HEK293 (cell line): ENCODE measurements around the gene MRPS27.

ENCODE experiments used
- CTCF ChIA-PET: fragments of 350-600 bp; formaldehyde crosslinking; extraction: SDS; loops from one replicate; lab custom pipeline; 2021; ENCODE audit warnings: antibody characterized with exemption; lab: Yijun Ruan, JAX
- POLR2A ChIA-PET: fragments of 300-600 bp; formaldehyde crosslinking; extraction: SDS; loops from one replicate; lab custom pipeline; 2020; ENCODE audit warnings: antibody characterized with exemption, inconsistent platforms; lab: Yijun Ruan, JAX
- H3K27ac ChIP-seq: fragments of 200-500 bp; sonication (Bioruptor generic); 2 replicates; pipeline ENCODE4 v1.5.1; 2014; ENCODE audit warnings: low read depth, low read length, control low read depth, inconsistent platforms; ENCODE audit errors: extremely low read depth
- H3K36me3 ChIP-seq, 2 experiments: fragments of 200-500 bp in 1 of 2; sonication (Bioruptor generic) in 1 of 2; 1 replicate in 1 of 2; 2 replicates in 1 of 2; pipeline ENCODE4 v1.5.1; 2014 to 2017; ENCODE audit warnings: inconsistent platforms in 2 of 2, low read length in 2 of 2; ENCODE audit not compliant: control insufficient read depth in 2 of 2, insufficient read depth in 1 of 2
- H3K4me1 ChIP-seq: fragments of 200-500 bp; sonication (Bioruptor generic); 2 replicates; pipeline ENCODE4 v1.5.1; 2014; ENCODE audit warnings: mild to moderate bottlenecking, low read length, inconsistent platforms; ENCODE audit not compliant: control insufficient read depth, insufficient read depth
- H3K4me3 ChIP-seq: 2 replicates; pipeline ENCODE4 v1.5.1; 2011; ENCODE audit warnings: low read depth, mild to moderate bottlenecking, control low read depth, low read length, moderate library complexity
- H3K9me3 ChIP-seq: fragments of 200-500 bp; sonication (Bioruptor generic); 2 replicates; pipeline ENCODE4 v1.5.1; 2014; ENCODE audit warnings: low read depth, low read length, inconsistent platforms; ENCODE audit not compliant: control insufficient read depth, insufficient read depth
- GLI4 ChIP-seq: fragments of 450-650 bp; formaldehyde crosslinking; IDR thresholded peaks from 2 replicates; pipeline ENCODE4 v1.5.1; 2016; ENCODE audit warnings: missing biosample characterization, missing genetic modification characterization
- KLF7 ChIP-seq: fragments of 450-650 bp; formaldehyde crosslinking; IDR thresholded peaks from 2 replicates; pipeline ENCODE4 v1.5.1; 2016; ENCODE audit warnings: missing biosample characterization, missing genetic modification characterization, borderline replicate concordance
- PRDM10 ChIP-seq: fragments of 450-650 bp; formaldehyde crosslinking; IDR thresholded peaks from 2 replicates; pipeline ENCODE4 v1.5.1; 2016; ENCODE audit warnings: missing biosample characterization, missing genetic modification characterization
- PRDM2 ChIP-seq: fragments of 450-650 bp; formaldehyde crosslinking; IDR thresholded peaks from 2 replicates; pipeline ENCODE4 v1.5.1; 2016; ENCODE audit warnings: missing biosample characterization, missing genetic modification characterization, borderline replicate concordance
- REST ChIP-seq: fragments of 450-650 bp; formaldehyde crosslinking; IDR thresholded peaks from 2 replicates; pipeline ENCODE4 v1.5.1; 2016; ENCODE audit warnings: missing biosample characterization, missing genetic modification characterization
- ZBTB1 ChIP-seq: fragments of 450-650 bp; formaldehyde crosslinking; IDR thresholded peaks from 2 replicates; pipeline ENCODE4 v1.5.1; 2016; ENCODE audit warnings: missing biosample characterization, missing genetic modification characterization
- ZBTB48 ChIP-seq: fragments of 450-650 bp; formaldehyde crosslinking; IDR thresholded peaks from 2 replicates; pipeline ENCODE4 v1.5.1; 2016; ENCODE audit warnings: missing biosample characterization, missing genetic modification characterization
- ZBTB7A ChIP-seq: fragments of 450-650 bp; formaldehyde crosslinking; IDR thresholded peaks from 2 replicates; pipeline ENCODE4 v1.5.1; 2016; ENCODE audit warnings: low read depth, missing biosample characterization, missing genetic modification characterization
- ZNF133 ChIP-seq: fragments of 450-650 bp; formaldehyde crosslinking; IDR thresholded peaks from 2 replicates; pipeline ENCODE4 v1.5.1; 2016; ENCODE audit warnings: missing biosample characterization, missing genetic modification characterization
- ZNF19 ChIP-seq: fragments of 450-650 bp; formaldehyde crosslinking; IDR thresholded peaks from 2 replicates; pipeline ENCODE4; 2016; ENCODE audit warnings: missing biosample characterization, missing genetic modification characterization, low read depth
- ZNF23 ChIP-seq: fragments of 450-650 bp; formaldehyde crosslinking; IDR thresholded peaks from 2 replicates; pipeline ENCODE4 v1.5.1; 2016; ENCODE audit warnings: missing biosample characterization, missing genetic modification characterization, borderline replicate concordance
- ZSCAN23 ChIP-seq: fragments of 450-650 bp; formaldehyde crosslinking; IDR thresholded peaks from 2 replicates; pipeline ENCODE4 v1.5.1; 2016; ENCODE audit warnings: missing biosample characterization, missing genetic modification characterization

The MRPS27 gene

DNA sequence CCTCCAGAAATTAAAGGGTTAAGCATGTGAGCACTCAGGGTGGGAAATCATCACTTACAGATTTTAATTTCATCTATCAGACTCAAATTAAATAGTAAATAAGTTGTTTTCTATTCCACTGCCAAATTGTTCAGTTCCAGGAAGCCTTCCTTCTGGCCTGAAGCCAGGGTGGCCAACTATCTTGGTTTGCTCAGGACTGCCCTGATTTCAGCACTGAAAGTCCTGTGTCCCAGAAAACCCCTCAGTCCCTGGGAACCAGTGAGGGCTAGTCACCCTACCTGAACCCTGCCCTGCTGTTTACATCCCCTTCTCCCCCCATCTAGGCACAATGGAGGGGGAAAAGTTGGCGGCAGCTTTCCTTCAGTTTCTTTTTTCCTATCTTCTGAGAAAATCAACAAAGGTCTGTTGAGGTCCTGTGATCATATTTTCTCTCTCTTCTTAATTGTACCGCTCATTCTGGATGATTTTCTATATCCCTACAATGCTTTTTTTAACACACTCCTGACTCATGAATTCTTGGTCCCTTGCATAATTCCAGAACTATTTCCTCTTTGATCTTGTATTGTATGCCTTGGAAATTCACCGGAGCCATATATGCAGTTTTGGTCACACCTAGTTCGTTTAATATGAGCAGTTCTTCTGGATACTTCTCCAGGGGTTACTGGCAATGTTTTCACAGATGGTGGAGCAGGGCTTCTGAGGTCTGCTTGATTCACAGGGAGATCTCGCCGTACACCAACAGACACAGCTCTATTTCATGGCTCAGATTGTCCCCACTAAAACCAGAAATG is 109.0 kb downstream of the MRPS27 start:
- H3K36me3 ChIP-seq = peaks cover 0 to 16% of the 10 kb centered on the region in 2 experiments; a peak in 2 of 3 replicates
- no peak overlapping the region for H3K4me3 ChIP-seq
- H3K9me3 ChIP-seq = no peaks in the 10 kb centered on the region
- ChIA-PET POLR2A (interaction anchor here (0.6 kb wide), 1 partner anchor 72 kb away, joined by 3 read pairs; no protein-coding TSS in a partner anchor), CTCF (interaction anchor here (0.6 kb wide), 1 partner anchor 34 kb away, joined by 3 read pairs; no protein-coding TSS in a partner anchor)
- H3K27ac ChIP-seq = no peak overlapping the region
- H3K4me1 ChIP-seq = peaks cover 18% of the 10 kb centered on the region
- TF ChIP-seq ZNF133 (tag by site-specific recombination) (no peak), GLI4 (tag by site-specific recombination) (no peak), ZNF19 (no peak), ZBTB48 (tag by site-specific recombination) (peak; percentile 55; the same call in 1 of the 2 replicates), ZBTB1 (no peak), KLF7 (tag by site-specific recombination) (no peak), REST (tag by site-specific recombination) (no peak), ZNF23 (tag by site-specific recombination) (no peak), ZBTB7A (tag by site-specific recombination) (no peak), PRDM2 (no peak), ZSCAN23 (no peak), PRDM10 (tag by site-specific recombination) (peak; percentile 26; the same call in 1 of the 2 replicates)
